Liver (tissue), 9 donors: ENCODE measurements around the gene LRRC25. TPM values are rescaled to one million over a fixed set of nuclear protein-coding genes. Genes with fewer than 3 reads are reported as not detected.

ENCODE experiments used
- DNase-seq: peaks from one replicate; pipeline ENCODE4 v3.0.0-alpha.2; 2017; ENCODE audit warnings: low spot score
- H3K27ac ChIP-seq, 2 donors: one replicate each; pipeline ENCODE4 v1.7.0; 2013; ENCODE audit warnings: inconsistent platforms in 2 of 2, low read length in 2 of 2, control low read depth in 1 of 2, low read depth in 1 of 2, mild to moderate bottlenecking in 1 of 2
- H3K27me3 ChIP-seq, 4 donors: one replicate each; pipeline versions ENCODE4 v1.6.1 to v1.7.0; 2013; ENCODE audit warnings: low read length in 3 of 4, inconsistent platforms in 1 of 4, mild to moderate bottlenecking in 1 of 4, moderate library complexity in 1 of 4; ENCODE audit not compliant: control insufficient read depth in 4 of 4, insufficient read depth in 4 of 4
- H3K36me3 ChIP-seq, 4 donors: one replicate each; pipeline versions ENCODE4 v1.6.1 to v1.7.0; 2013; ENCODE audit warnings: low read length in 3 of 4, mild to moderate bottlenecking in 3 of 4, low read depth in 1 of 4, moderate library complexity in 1 of 4; ENCODE audit not compliant: control insufficient read depth in 4 of 4, insufficient read depth in 3 of 4
- H3K4me1 ChIP-seq, 4 donors: one replicate each; pipeline versions ENCODE4 v1.6.1 to v1.7.0; 2013; ENCODE audit warnings: low read length in 3 of 4, mild to moderate bottlenecking in 3 of 4, moderate library complexity in 1 of 4; ENCODE audit not compliant: control insufficient read depth in 4 of 4, insufficient read depth in 4 of 4
- H3K4me3 ChIP-seq, 3 donors: one replicate each; pipeline versions ENCODE4 v1.6.1 to v1.7.0; 2013; ENCODE audit warnings: low read length in 3 of 3, control low read depth in 1 of 3, low read depth in 1 of 3, mild to moderate bottlenecking in 1 of 3
- H3K9ac ChIP-seq, 2 donors: one replicate each; pipeline ENCODE4 v1.7.0; 2013; ENCODE audit warnings: low read length in 2 of 2, mild to moderate bottlenecking in 2 of 2, moderate library complexity in 2 of 2, control low read depth in 1 of 2, low read depth in 1 of 2
- H3K9me3 ChIP-seq, 4 donors: one replicate each; pipeline versions ENCODE4 v1.6.1 to v1.7.0; 2013; ENCODE audit warnings: low read length in 3 of 4; ENCODE audit not compliant: control insufficient read depth in 4 of 4
- FOXA1 ChIP-seq: IDR thresholded peaks from 2 replicates; pipeline ENCODE4 v1.6.1; 2016; ENCODE audit warnings: antibody characterized with exemption
- FOXA2 ChIP-seq: IDR thresholded peaks from 2 replicates; pipeline ENCODE4 v1.6.1; 2016; ENCODE audit warnings: antibody characterized with exemption
- JUND ChIP-seq, 2 donors: IDR thresholded peaks; 2 replicates each; pipeline ENCODE4 v1.6.1; 2016; ENCODE audit warnings: antibody characterized with exemption in 2 of 2
- NR2F2 ChIP-seq: IDR thresholded peaks from 2 replicates; pipeline ENCODE4 v1.6.1; 2016; ENCODE audit warnings: antibody characterized with exemption
- RAD21 ChIP-seq, 2 donors: IDR thresholded peaks; 2 replicates each; pipeline ENCODE4 v1.6.1; 2016; ENCODE audit warnings: antibody characterized with exemption in 2 of 2, mild to moderate bottlenecking in 2 of 2
- TAF1 ChIP-seq: conservative IDR thresholded peaks from 2 replicates; pipeline ENCODE4 v1.6.1; 2016; ENCODE audit warnings: antibody characterized with exemption, mild to moderate bottlenecking
- YY1 ChIP-seq: IDR thresholded peaks from 2 replicates; pipeline ENCODE4 v1.6.1; 2016; ENCODE audit warnings: antibody characterized with exemption, mild to moderate bottlenecking
- WGBS: extraction: QIAGEN DNeasy Blood & Tissue Kit; methylation state at CpG from one replicate; pipeline ENCODE4 v1.1.7; 2013; 5-methylcytosine and 5-hydroxymethylcytosine counted together
- polyA plus RNA-seq, 2 donors: library from polyadenylated mRNA; stranded (reverse) in 1 of 2; unstranded in 1 of 2; fragments of 200-250 nt in 1 of 2; fragments of >200 nt in 1 of 2; fragmentation: Nextera tagmentation in 1 of 2; extraction: Ambion mirVana in 1 of 2; gene quantifications; one replicate each; pipeline versions ENCODE4 v1.2.1 to v1.2.3, GENCODE V29; 2013 to 2015
- total RNA-seq, 2 donors: library from RNA; depleted of rRNA; stranded (reverse); fragments of >200 nt; gene quantifications; one replicate each; pipeline ENCODE4 v1.2.3, GENCODE V29; 2014
- TF ChIP-seq, protein P1 (sequence below): IDR thresholded peaks from 2 replicates; pipeline ENCODE4 v1.6.1; 2016; ENCODE audit warnings: antibody characterized with exemption, mild to moderate bottlenecking
- TF ChIP-seq, protein P2 (sequence below): fragments of 150-350 bp; IDR thresholded peaks from 2 replicates; pipeline ENCODE4 v1.5.1; 2017; ENCODE audit warnings: improper control_type of control experiment, low read depth, low read length; ENCODE audit not compliant: missing input control
- TF ChIP-seq, protein P3 (sequence below): IDR thresholded peaks from 2 replicates; pipeline ENCODE4 v1.6.1; 2016; ENCODE audit warnings: antibody characterized with exemption
- donor health status: healthy.
- donor health status: healthy.
- donor health status: healthy.
- donor health status: healthy.
- donor health status: healthy.

The LRRC25 gene
- total and polyA plus RNA-seq, 4 donors = 2.3 to 13.4 (median 6.9) TPM

DNA sequence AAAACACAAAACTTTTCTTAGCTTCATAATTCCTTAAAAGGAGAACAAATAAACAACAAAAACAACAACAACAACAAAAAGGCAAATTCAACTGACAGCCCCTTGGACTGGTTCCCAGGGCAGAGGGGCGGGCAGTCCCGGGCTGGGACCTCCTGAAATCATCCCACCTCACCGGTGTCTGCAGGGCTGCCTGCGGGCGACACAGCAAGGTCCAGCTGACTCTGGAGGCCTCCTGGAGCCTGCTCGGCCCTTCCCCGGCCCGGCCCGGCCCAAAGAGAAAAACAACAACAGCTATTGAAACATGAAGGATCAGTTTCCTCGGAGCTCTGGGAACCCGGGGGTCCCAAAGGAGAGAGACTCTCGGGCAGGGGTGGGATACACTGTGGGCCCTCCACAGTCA lies 45.5 kb upstream of the LRRC25 start:
- Histone ChIP-seq H3K36me3 (peaks cover 8 to 28% (median 18%) of the 10 kb centered on the region in 4 donors), H3K9ac (no peak overlapping the region), H3K4me3 (no peak overlapping the region), H3K9me3 (no peaks in the 10 kb centered on the region), H3K27me3 (no peaks in the 10 kb centered on the region), H3K4me1 (peaks cover 2 to 30% (median 15%) of the 10 kb centered on the region in 4 donors), H3K27ac (no peak overlapping the region)
- no peak for TF ChIP-seq YY1
- no peak for DNase-seq
- WGBS = 94% methylated on average over 12 of the region's 12 CpGs

DNA sequence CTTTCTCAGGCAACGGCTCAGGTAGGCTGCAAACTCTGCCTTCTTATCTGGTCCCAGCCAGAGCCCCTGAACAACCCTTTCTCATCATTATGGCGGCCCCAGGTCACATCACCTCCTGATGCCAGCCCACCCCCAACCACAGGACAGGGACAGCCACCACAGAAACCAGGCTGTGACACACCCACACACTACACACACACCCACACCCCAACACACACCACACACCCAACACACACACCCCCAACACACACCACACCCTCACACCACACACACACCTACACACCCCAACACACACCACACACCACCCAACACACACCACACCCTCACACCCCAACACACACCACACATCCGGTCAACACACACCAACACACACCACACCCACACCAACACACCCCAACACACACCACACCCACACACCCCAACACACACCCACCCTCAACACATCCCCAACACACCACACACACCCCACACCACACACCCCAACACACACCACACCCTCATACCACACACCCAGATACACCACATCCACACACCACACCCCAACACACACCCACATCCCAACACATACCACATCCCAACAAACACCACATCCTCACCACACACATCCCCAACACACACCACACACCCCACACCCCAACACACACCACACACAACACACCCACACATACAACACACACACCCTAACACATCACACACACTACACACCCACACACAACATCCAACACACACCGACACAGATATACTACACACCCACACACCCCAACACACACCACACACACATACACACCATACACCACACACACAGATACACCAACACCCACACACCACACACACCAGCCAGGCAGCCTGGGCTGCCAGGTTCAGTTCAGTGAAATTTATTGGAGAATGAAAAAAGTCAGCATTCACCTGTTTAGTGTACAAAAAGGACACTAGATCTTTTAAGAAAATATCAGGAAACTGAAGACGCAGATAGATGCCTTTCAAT lies 44.7 kb upstream of the LRRC25 start:
- TF ChIP-seq, protein P1, sequence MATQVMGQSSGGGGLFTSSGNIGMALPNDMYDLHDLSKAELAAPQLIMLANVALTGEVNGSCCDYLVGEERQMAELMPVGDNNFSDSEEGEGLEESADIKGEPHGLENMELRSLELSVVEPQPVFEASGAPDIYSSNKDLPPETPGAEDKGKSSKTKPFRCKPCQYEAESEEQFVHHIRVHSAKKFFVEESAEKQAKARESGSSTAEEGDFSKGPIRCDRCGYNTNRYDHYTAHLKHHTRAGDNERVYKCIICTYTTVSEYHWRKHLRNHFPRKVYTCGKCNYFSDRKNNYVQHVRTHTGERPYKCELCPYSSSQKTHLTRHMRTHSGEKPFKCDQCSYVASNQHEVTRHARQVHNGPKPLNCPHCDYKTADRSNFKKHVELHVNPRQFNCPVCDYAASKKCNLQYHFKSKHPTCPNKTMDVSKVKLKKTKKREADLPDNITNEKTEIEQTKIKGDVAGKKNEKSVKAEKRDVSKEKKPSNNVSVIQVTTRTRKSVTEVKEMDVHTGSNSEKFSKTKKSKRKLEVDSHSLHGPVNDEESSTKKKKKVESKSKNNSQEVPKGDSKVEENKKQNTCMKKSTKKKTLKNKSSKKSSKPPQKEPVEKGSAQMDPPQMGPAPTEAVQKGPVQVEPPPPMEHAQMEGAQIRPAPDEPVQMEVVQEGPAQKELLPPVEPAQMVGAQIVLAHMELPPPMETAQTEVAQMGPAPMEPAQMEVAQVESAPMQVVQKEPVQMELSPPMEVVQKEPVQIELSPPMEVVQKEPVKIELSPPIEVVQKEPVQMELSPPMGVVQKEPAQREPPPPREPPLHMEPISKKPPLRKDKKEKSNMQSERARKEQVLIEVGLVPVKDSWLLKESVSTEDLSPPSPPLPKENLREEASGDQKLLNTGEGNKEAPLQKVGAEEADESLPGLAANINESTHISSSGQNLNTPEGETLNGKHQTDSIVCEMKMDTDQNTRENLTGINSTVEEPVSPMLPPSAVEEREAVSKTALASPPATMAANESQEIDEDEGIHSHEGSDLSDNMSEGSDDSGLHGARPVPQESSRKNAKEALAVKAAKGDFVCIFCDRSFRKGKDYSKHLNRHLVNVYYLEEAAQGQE = no peak
- TF ChIP-seq, protein P2, sequence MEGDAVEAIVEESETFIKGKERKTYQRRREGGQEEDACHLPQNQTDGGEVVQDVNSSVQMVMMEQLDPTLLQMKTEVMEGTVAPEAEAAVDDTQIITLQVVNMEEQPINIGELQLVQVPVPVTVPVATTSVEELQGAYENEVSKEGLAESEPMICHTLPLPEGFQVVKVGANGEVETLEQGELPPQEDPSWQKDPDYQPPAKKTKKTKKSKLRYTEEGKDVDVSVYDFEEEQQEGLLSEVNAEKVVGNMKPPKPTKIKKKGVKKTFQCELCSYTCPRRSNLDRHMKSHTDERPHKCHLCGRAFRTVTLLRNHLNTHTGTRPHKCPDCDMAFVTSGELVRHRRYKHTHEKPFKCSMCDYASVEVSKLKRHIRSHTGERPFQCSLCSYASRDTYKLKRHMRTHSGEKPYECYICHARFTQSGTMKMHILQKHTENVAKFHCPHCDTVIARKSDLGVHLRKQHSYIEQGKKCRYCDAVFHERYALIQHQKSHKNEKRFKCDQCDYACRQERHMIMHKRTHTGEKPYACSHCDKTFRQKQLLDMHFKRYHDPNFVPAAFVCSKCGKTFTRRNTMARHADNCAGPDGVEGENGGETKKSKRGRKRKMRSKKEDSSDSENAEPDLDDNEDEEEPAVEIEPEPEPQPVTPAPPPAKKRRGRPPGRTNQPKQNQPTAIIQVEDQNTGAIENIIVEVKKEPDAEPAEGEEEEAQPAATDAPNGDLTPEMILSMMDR = no peak
- TF ChIP-seq NR2F2 (no peak), YY1 (no peak), JUND (IDR thresholded peaks at IDR 0.05) (no peak), RAD21 (IDR thresholded peaks at IDR 0.05) (no peak), FOXA1 (no peak), TAF1 (no peak), FOXA2 (no peak)
- TF ChIP-seq, protein P3, sequence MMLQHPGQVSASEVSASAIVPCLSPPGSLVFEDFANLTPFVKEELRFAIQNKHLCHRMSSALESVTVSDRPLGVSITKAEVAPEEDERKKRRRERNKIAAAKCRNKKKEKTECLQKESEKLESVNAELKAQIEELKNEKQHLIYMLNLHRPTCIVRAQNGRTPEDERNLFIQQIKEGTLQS = no peak
- Histone ChIP-seq H3K9ac (no peak overlapping the region), H3K4me1 (peaks cover 5 to 31% (median 12%) of the 10 kb centered on the region in 4 donors), H3K27ac (no peak overlapping the region), H3K4me3 (no peak overlapping the region), H3K9me3 (no peaks in the 10 kb centered on the region), H3K27me3 (no peaks in the 10 kb centered on the region), H3K36me3 (peaks cover 8 to 28% (median 18%) of the 10 kb centered on the region in 4 donors)
- no peak for DNase-seq
- WGBS = 91% methylated on average over 5 of the region's 5 CpGs
